Right lobe of liver (tissue), 6 donors: ENCODE measurements around the gene RNF157. TPM values are rescaled to one million over a fixed set of nuclear protein-coding genes. Genes with fewer than 3 reads are reported as not detected.

ENCODE experiments used
- ATAC-seq, 4 donors: fragments of 200-7000 bp; cut with Tn5 transposase; one replicate each; pipeline ENCODE4 v1.9.1; 2020; ENCODE audit warnings: mild to moderate bottlenecking in 4 of 4, moderate library complexity in 4 of 4
- DNase-seq, 3 donors: peaks; one replicate each; pipeline ENCODE4 v3.0.0-alpha.2; 2020
- H3K27ac ChIP-seq, 3 donors: fragments of 200-600 bp; one replicate each; pipeline ENCODE4 v1.8.0; 2022
- H3K27me3 ChIP-seq, 2 donors: fragments of 200-600 bp; one replicate each; pipeline ENCODE4 v1.8.0; 2022
- H3K36me3 ChIP-seq, 4 donors: fragments of 200-600 bp; sonication (generic) in 1 of 4; one replicate each; pipeline versions ENCODE4 v1.5.1 to v1.8.0; 2017 to 2022; ENCODE audit warnings: control low read depth in 1 of 4
- H3K4me1 ChIP-seq, 4 donors: fragments of 200-600 bp; sonication (generic) in 1 of 4; one replicate each; pipeline versions ENCODE4 v1.5.1 to v1.8.0; 2017 to 2022; ENCODE audit warnings: control low read depth in 1 of 4
- H3K4me3 ChIP-seq, 3 donors: fragments of 200-600 bp; one replicate each; pipeline ENCODE4 v1.8.0; 2022
- H3K9me3 ChIP-seq, 4 donors: fragments of 200-600 bp; sonication (generic) in 1 of 4; one replicate each; pipeline versions ENCODE4 v1.5.1 to v1.8.0; 2017 to 2022; ENCODE audit warnings: control low read depth in 1 of 4
- CTCF ChIP-seq, 4 donors: fragments of 200-600 bp in 3 of 4; fragments of 450-650 bp in 1 of 4; IDR thresholded peaks; one replicate each; pipeline versions ENCODE4 v1.5.1 to v1.8.0; 2016 to 2022; ENCODE audit warnings: antibody characterized with exemption in 4 of 4, mild to moderate bottlenecking in 2 of 4
- POLR2A ChIP-seq: fragments of 450-650 bp; IDR thresholded peaks from one replicate; pipeline ENCODE4 v1.6.1; 2017; ENCODE audit warnings: antibody characterized with exemption, mild to moderate bottlenecking
- WGBS: methylation state at CpG from one replicate; pipeline ENCODE4 v1.1.6; 2018; ENCODE audit warnings: low coverage, low lambda C conversion rate; ENCODE audit not compliant: insufficient coverage; ENCODE audit errors: missing lambda C conversion rate; 5-methylcytosine and 5-hydroxymethylcytosine counted together
- intact Hi-C, 2 donors: fragments of 100-400 bp; cut with DNase I; formaldehyde crosslinking; loops; one replicate each; pipeline versions ENCODE4 v1.11.2 to v1.14.1; 2022
- total RNA-seq, 6 experiments: library from RNA; depleted of rRNA in 2 of 6; stranded (reverse); fragments of >200 nt in 2 of 6; fragmentation: NEBNext Ultra II Directional in 3 of 6; extraction: Animal tissue kit (Norgen Biotek cat#: 25700) in 3 of 6; gene quantifications; one replicate each; pipeline versions ENCODE4 v1.1.0 to v1.2.4, GENCODE V29; 2016 to 2023
- donor health status: DM: no; HTN: yes; CAD: no.
- donor health status: DM: no; HTN: no; CAD: no.
- donor health status: DM: no; HTN: no; CAD: no.
- donor health status: DM: no; HTN: yes; CAD: no.
- donor health status: DM: no; HTN: yes; CAD: no.

The RNF157 gene
- total RNA-seq, 6 experiments from 2014 or later, result 0.39 to 14.5 (median 6.0) TPM

DNA sequence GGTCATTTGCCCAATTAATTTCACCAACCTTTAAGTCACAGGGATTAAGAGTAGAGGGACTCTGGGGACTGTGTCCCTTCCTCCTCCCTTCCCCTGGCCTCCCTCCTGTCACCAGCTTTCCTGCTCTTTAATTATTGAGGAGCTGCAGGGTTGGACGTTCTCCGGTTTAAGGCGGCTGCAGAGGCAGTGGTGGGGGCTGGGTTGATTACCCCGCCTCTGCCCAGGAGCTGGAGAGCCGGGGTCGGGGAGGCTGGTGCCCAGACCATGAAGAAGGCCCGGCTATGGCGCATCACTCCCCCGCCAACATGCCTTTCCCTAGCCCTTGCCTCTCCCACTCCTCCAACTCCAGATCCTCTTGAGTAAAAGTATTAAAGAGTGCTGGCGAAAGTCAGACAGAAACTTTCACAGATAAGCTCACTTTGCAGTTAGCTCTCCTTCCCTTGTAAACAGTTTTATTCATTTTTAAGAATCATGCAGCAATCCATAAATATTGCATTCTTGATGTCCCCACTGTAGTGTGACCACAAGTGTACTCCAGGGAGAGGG is 98.2 kb downstream of the RNF157 start:
- Histone ChIP-seq H3K9me3 (no peaks in the 10 kb centered on the region), H3K36me3 (no peaks in the 10 kb centered on the region), H3K4me1 (peaks cover 0 to 10% (median 4%) of the 10 kb centered on the region in 4 donors), H3K4me3 (no peak overlapping the region), H3K27ac (no peak overlapping the region), H3K27me3 (peaks cover 0 to 9% of the 10 kb centered on the region in 2 donors)
- whole genome bisulfite sequencing, result 59% methylated on average over 6 of the region's 10 CpGs
- TF ChIP-seq CTCF (IDR thresholded peaks at IDR 0.05) (no peak), POLR2A (no peak)
- intact Hi-C loops, result loop anchor here in 1 of 2 donors (5.0 kb wide), 1 partner anchor 50 kb away; no protein-coding TSS in a partner anchor
- no peak for ATAC-seq
- peak in 1 of 3 donors; percentile 17 for DNase-seq

DNA sequence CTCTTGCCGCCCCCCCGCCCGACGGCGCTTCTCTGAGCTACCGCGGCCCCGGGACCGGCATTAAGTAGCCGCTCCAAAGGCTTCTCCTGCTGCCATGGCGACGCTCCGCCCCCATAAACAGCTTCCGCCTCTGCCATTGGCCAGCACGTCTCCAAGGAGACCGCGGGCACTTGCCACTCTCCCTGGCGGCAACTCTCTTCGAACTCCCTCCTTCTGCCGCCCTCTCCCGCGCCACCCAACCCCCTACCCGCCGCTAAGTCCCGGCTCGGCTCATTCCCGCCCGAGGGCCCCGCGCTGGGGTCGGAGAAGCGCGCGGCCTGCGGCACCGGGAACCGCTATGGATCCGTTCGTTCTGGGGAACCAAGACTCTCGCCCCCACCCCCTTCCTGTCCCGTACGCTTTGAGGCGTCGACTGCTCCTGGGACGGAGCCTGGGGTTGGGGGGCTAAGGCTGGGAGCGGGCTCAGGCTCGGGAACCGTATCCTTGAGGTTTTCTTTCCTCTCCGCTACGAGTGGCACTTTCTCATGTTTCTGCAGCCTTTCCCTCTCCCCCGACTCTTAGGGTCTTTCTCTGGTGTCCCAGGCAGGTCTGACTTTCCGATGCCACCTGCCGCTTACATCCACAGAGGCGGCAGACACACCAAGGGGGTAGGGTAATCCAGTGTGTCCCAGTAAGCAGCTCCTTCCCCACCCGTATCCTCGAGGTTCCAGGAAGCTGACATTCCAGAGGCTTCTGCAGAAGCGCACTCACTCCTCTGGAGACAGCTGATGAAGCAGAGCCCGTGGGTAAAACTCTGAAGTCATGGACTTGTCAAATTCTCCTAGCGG is 98.9 kb downstream of the RNF157 start, which contains the start of gene FOXJ1:
TSS of gene FOXJ1 (minus strand) at position 34 of the 827 bp plus-strand sequence. CDS start 850 bp downstream, outside the sequence.
- H3K27me3 ChIP-seq, result peaks cover 0 to 9% of the 10 kb centered on the region in 2 donors
- no peaks in the 10 kb centered on the region for H3K9me3 ChIP-seq
- no peak within 1 kb of the TSS for H3K27ac ChIP-seq
- peaks cover 0 to 10% (median 4%) of the 10 kb centered on the region in 4 donors for H3K4me1 ChIP-seq
- intact Hi-C loops, result loop anchor here in 1 of 2 donors (5.0 kb wide), 1 partner anchor 49 kb away; no protein-coding TSS in a partner anchor
- peak; percentile 85 to 94 (median 92) for ATAC-seq
- no peak for TF ChIP-seq CTCF (IDR thresholded peaks at IDR 0.05)
- no peak for TF ChIP-seq POLR2A
- peak within 1 kb of the TSS; percentile 37 to 44 (median 40) for H3K4me3 ChIP-seq
- no peaks in the 10 kb centered on the region for H3K36me3 ChIP-seq
- DNase-seq, result peak; percentile 84 to 92 (median 91)
- 16% methylated on average over 23 of the region's 59 CpGs for WGBS

DNA sequence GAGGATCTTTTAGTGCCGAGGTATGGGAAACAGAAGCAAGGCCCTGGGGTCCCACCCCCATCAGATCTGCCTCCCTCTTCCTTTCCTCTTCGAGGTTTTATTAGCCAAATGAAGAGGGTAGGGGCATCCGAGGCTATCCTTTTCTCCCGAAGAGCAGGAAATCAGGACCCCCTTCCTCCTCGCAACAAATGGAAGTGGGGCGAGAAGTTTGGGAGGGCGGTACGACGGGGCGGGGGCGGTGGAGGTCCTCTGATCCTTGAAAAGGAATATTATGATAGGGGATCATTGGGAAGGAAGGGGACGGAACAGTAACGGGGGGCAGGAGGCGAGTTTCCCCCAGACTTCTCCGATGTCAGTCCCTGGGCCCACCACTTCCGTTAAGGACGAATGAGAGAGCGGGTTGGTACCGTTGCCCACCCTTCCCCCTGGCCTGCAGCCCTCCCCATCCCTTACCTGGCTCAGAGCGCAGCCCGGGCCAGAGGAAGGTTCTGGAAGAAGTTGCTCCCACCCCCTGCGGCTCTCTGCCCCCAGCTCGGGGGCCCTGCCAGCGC is 99.6 kb downstream of the RNF157 start:
- Histone ChIP-seq H3K36me3 (no peaks in the 10 kb centered on the region), H3K4me1 (peaks cover 0 to 10% (median 4%) of the 10 kb centered on the region in 4 donors)
- TF ChIP-seq CTCF (IDR thresholded peaks at IDR 0.05) (no peak), POLR2A (no peak)

GRCh38 chr17:76139801-76140660 is 100.3 kb downstream of the RNF157 start:
- DNase-seq, result peak in 1 of 3 donors; percentile 23

More for the DNA sequence above, 99.6 kb downstream of the RNF157 start:
- H3K27ac ChIP-seq, result no peak overlapping the region
- peaks cover 0 to 9% of the 10 kb centered on the region in 2 donors for H3K27me3 ChIP-seq
- peak overlapping the region; percentile 37 to 44 (median 40) for H3K4me3 ChIP-seq
- 4% methylated on average over 7 of the region's 24 CpGs for whole genome bisulfite sequencing
- no peaks in the 10 kb centered on the region for H3K9me3 ChIP-seq
- intact Hi-C loops, result loop anchor here in 1 of 2 donors (5.0 kb wide), 1 partner anchor 48 kb away; no protein-coding TSS in a partner anchor
- ATAC-seq (no peak), DNase-seq (no peak)

More at GRCh38 chr17:76139801-76140660, 100.3 kb downstream of the RNF157 start:
- Histone ChIP-seq H3K27ac (no peak overlapping the region), H3K4me1 (peaks cover 0 to 10% (median 4%) of the 10 kb centered on the region in 4 donors), H3K36me3 (no peaks in the 10 kb centered on the region), H3K27me3 (peaks cover 0 to 9% of the 10 kb centered on the region in 2 donors), H3K9me3 (no peaks in the 10 kb centered on the region), H3K4me3 (no peak overlapping the region)
- intact Hi-C loops, result loop anchor here in 1 of 2 donors (5.0 kb wide), 1 partner anchor 48 kb away; no protein-coding TSS in a partner anchor
- WGBS, result 50% methylated on average over 15 of the region's 78 CpGs
- TF ChIP-seq CTCF (IDR thresholded peaks at IDR 0.05), result no peak
- TF ChIP-seq POLR2A, result no peak
- no peak for ATAC-seq
